OCI-LY7 (cell line): ENCODE results near the gene ATP5F1C.

ENCODE experiments used
- CTCF ChIP-seq: fragments of 200-600 bp; sonication (generic); conservative IDR thresholded peaks from 2 replicates; pipeline ENCODE4 v1.5.1; 2014; ENCODE audit warnings: mild to moderate bottlenecking, antibody characterized with exemption, low read length, moderate library complexity, mixed read lengths
- EZH2phosphoT487 ChIP-seq: fragments of 200-600 bp; sonication (generic); IDR thresholded peaks from 2 replicates; pipeline ENCODE4 v1.6.1; 2018; ENCODE audit warnings: low read depth, borderline replicate concordance, mild to moderate bottlenecking, mixed run types, antibody characterized with exemption, low read length, moderate library complexity, mixed read lengths

GRCh38 chr10:7752251-7752650 is 35.7 kb upstream of the ATP5F1C start:
- no peak for TF ChIP-seq CTCF
- no peak for TF ChIP-seq EZH2phosphoT487
